ENCODE data around the gene SUN1.
A peak's percentile ranks its signal among the peaks of the same experiment; 100 is the strongest.

SUN1 gene

GRCh38 chr7:874031-874749, 41.9 kb downstream of the SUN1 start:
- Histone ChIP-seq H3K9ac (ENCODE audit: low read length) (no peak overlapping the region), H4K20me1 (ENCODE audit: insufficient read depth, low read length) (no peaks in the 10 kb centered on the region), H2AFZ (ENCODE audit: low read length) (no peak overlapping the region)

GRCh38 chr7:875051-875450, 42.8 kb downstream of the SUN1 start:
- no peak overlapping the region for H3K27ac ChIP-seq (ENCODE audit: low read length)
- no peak for TF ChIP-seq CTCF (IDR thresholded peaks at IDR 0.05; ENCODE audit: low read length)
- TF ChIP-seq EZH2phosphoT487 (IDR thresholded peaks at IDR 0.05; ENCODE audit: low read length) = no peak
- no peak for TF ChIP-seq EZH2 (optimal IDR thresholded peaks at IDR 0.05; ENCODE audit: low read depth, low read length)

More at GRCh38 chr7:874031-874749, 41.9 kb downstream of the SUN1 start:
- Histone ChIP-seq H3K36me3 (replicated peaks; ENCODE audit: insufficient read depth, low read length) (no peaks in the 10 kb centered on the region), H3K27me3 (replicated peaks; ENCODE audit: insufficient read depth, low read length) (no peaks in the 10 kb centered on the region), H3F3A (ENCODE audit: insufficient read depth, low read length) (0 out of 2 replicates have a peak, but pooled peaks cover 8% of the 10 kb centered on the region), H3K79me2 (ENCODE audit: low read length) (peaks cover 24% of the 10 kb centered on the region), H3K27ac (ENCODE audit: low read length) (no peak overlapping the region), H3K4me2 (ENCODE audit: low read depth, low read length) (no peak overlapping the region), H3K4me1 (ENCODE audit: low read length) (0 out of 2 replicates have a peak, but pooled peaks cover 5% of the 10 kb centered on the region), H3K4me3 (ENCODE audit: low read length) (no peak overlapping the region), H3K9me3 (replicated peaks; ENCODE audit: insufficient read depth, low read length) (no peaks in the 10 kb centered on the region), H3K9me2 (replicated peaks; ENCODE audit: insufficient read depth, low read length) (no peaks in the 10 kb centered on the region)
- no peak for TF ChIP-seq CTCF (IDR thresholded peaks at IDR 0.05; ENCODE audit: low read length)
- TF ChIP-seq EZH2phosphoT487 (IDR thresholded peaks at IDR 0.05; ENCODE audit: low read length) = no peak
- no peak for TF ChIP-seq EZH2 (optimal IDR thresholded peaks at IDR 0.05; ENCODE audit: low read depth, low read length)
- DNase-seq = no peak

GRCh38 chr7:875476-876076, 43.3 kb downstream of the SUN1 start:
- H3K27me3 ChIP-seq (replicated peaks; ENCODE audit: insufficient read depth, low read length) = no peaks in the 10 kb centered on the region
- DNase-seq = no peak
- no peaks in the 10 kb centered on the region for H3K36me3 ChIP-seq (replicated peaks; ENCODE audit: insufficient read depth, low read length)
- no peaks in the 10 kb centered on the region for H4K20me1 ChIP-seq (ENCODE audit: insufficient read depth, low read length)
- H3K27ac ChIP-seq (ENCODE audit: low read length) = no peak overlapping the region
- peak overlapping the region; percentile 61; the same call in 1 of the 2 replicates for H2AFZ ChIP-seq (ENCODE audit: low read length)
- H3K9me2 ChIP-seq (replicated peaks; ENCODE audit: insufficient read depth, low read length) = no peaks in the 10 kb centered on the region
- 0 out of 2 replicates have a peak, but pooled peaks cover 8% of the 10 kb centered on the region for H3F3A ChIP-seq (ENCODE audit: insufficient read depth, low read length)
- peak overlapping the region; percentile 45; the same call in 1 of the 2 replicates for H3K4me2 ChIP-seq (ENCODE audit: low read depth, low read length)
- H3K9ac ChIP-seq (ENCODE audit: low read length) = no peak overlapping the region; the same call in 1 of the 2 replicates
- no peak overlapping the region for H3K4me3 ChIP-seq (ENCODE audit: low read length)
- no peaks in the 10 kb centered on the region for H3K9me3 ChIP-seq (replicated peaks; ENCODE audit: insufficient read depth, low read length)
- TF ChIP-seq EZH2 (optimal IDR thresholded peaks at IDR 0.05; ENCODE audit: low read depth, low read length) (no peak), CTCF (IDR thresholded peaks at IDR 0.05; ENCODE audit: low read length) (no peak), EZH2phosphoT487 (IDR thresholded peaks at IDR 0.05; ENCODE audit: low read length) (no peak)
- H3K4me1 ChIP-seq (ENCODE audit: low read length) = 0 out of 2 replicates have a peak, but pooled peaks cover 5% of the 10 kb centered on the region
- peaks cover 38% of the 10 kb centered on the region for H3K79me2 ChIP-seq (ENCODE audit: low read length)

More at GRCh38 chr7:875051-875450, 42.8 kb downstream of the SUN1 start:
- Histone ChIP-seq H3K4me1 (ENCODE audit: low read length) (0 out of 2 replicates have a peak, but pooled peaks cover 5% of the 10 kb centered on the region), H3K4me2 (ENCODE audit: low read depth, low read length) (no peak overlapping the region), H3K36me3 (replicated peaks; ENCODE audit: insufficient read depth, low read length) (no peaks in the 10 kb centered on the region), H3K9ac (ENCODE audit: low read length) (no peak overlapping the region), H3K9me3 (replicated peaks; ENCODE audit: insufficient read depth, low read length) (no peaks in the 10 kb centered on the region), H3F3A (ENCODE audit: insufficient read depth, low read length) (0 out of 2 replicates have a peak, but pooled peaks cover 8% of the 10 kb centered on the region), H3K9me2 (replicated peaks; ENCODE audit: insufficient read depth, low read length) (no peaks in the 10 kb centered on the region), H3K79me2 (ENCODE audit: low read length) (peaks cover 33% of the 10 kb centered on the region), H3K27me3 (replicated peaks; ENCODE audit: insufficient read depth, low read length) (no peaks in the 10 kb centered on the region), H4K20me1 (ENCODE audit: insufficient read depth, low read length) (no peaks in the 10 kb centered on the region), H2AFZ (ENCODE audit: low read length) (no peak overlapping the region), H3K4me3 (ENCODE audit: low read length) (no peak overlapping the region)
- DNase-seq = no peak
